ENCODE measurements around the gene ARF1.

Gene ARF1

GRCh38 chr1:228123505-228123904 lies 41.0 kb downstream of the ARF1 start:
- DNase-seq (ENCODE audit: low spot score) = no peak

- no peak for DNase-seq (ENCODE audit: low spot score)
Observed at GRCh38 chr1:228125185-228125584, 42.7 kb downstream of the ARF1 start.

GRCh38 chr1:228131766-228132165 lies 49.3 kb downstream of the ARF1 start:
- no peak for DNase-seq (ENCODE audit: low spot score)

GRCh38 chr1:228134591-228134990 lies 52.1 kb downstream of the ARF1 start:
- DNase-seq (ENCODE audit: low spot score) = no peak

- no peak for DNase-seq (ENCODE audit: low spot score)
Observed at GRCh38 chr1:228136901-228137300, 54.4 kb downstream of the ARF1 start.

GRCh38 chr1:228139406-228139930 lies 57.0 kb downstream of the ARF1 start:
- no peak for DNase-seq (ENCODE audit: low spot score)

- peak; percentile 100 for DNase-seq (ENCODE audit: low spot score)
Observed at GRCh38 chr1:228139931-228140723, 57.6 kb downstream of the ARF1 start, which contains the start of gene GUK1. TSS of gene GUK1 (plus strand) at chr1:228140279. CDS start at chr1:228140303, 24 bp downstream.

- peak; percentile 17 for DNase-seq (ENCODE audit: low spot score)
Observed at GRCh38 chr1:228140724-228141225, 58.3 kb downstream of the ARF1 start.

- peak; percentile 21 for DNase-seq (ENCODE audit: low spot score)
Observed at GRCh38 chr1:228141226-228142044, 58.9 kb downstream of the ARF1 start.

- no peak for DNase-seq (ENCODE audit: low spot score)
Observed at GRCh38 chr1:228142155-228142691, 59.7 kb downstream of the ARF1 start.

- no peak for DNase-seq (ENCODE audit: low spot score)
Observed at GRCh38 chr1:228142701-228143136, 60.2 kb downstream of the ARF1 start.

GRCh38 chr1:228143480-228144192 lies 61.1 kb downstream of the ARF1 start:
- no peak for DNase-seq (ENCODE audit: low spot score)

GRCh38 chr1:228144193-228144992 lies 61.9 kb downstream of the ARF1 start:
- DNase-seq (ENCODE audit: low spot score) = no peak

GRCh38 chr1:228144993-228145343 lies 62.5 kb downstream of the ARF1 start:
- DNase-seq (ENCODE audit: low spot score) = no peak

GRCh38 chr1:228145463-228146416 lies 63.2 kb downstream of the ARF1 start:
- no peak for DNase-seq (ENCODE audit: low spot score)

- no peak for DNase-seq (ENCODE audit: low spot score)
Observed at GRCh38 chr1:228146417-228147150, 64.1 kb downstream of the ARF1 start.

- no peak for DNase-seq (ENCODE audit: low spot score)
Observed at GRCh38 chr1:228147151-228147693, 64.7 kb downstream of the ARF1 start.

GRCh38 chr1:228147768-228148167 lies 65.3 kb downstream of the ARF1 start:
- no peak for DNase-seq (ENCODE audit: low spot score)

Measured in kidney capillary endothelial cell (primary cell).